Measurements from ENCODE around the gene REG4.

The REG4 gene

DNA sequence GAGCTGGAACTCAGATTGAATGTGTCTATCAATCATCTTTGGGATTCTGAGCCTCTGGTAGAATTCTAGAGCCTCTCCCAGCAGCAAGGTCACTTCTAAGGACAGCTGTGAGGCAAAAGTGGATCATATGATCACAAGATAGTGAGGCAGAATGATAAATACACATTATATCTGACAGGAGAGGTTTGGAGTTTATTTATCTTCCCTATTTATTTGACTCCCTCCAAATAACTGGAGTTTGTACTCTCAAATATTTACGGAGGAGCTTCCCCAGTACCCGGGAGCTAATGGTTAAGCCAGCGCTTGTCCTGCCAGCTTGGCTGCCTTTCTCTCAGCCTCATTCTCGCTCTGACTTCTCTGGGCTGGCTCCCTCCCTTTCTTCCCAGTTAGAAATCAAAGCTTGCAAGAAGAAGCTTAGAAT, 44.9 kb downstream of the REG4 start:
- Histone ChIP-seq H3K9me3 (no peaks in the 10 kb centered on the region), H3K36me3 (no peaks in the 10 kb centered on the region), H3K4me1 (no peaks in the 10 kb centered on the region), H3K27me3 (peaks cover 13% of the 10 kb centered on the region), H3K4me3 (ENCODE audit: low read depth, low read length) (no peak overlapping the region)
- TF ChIP-seq, protein P1, sequence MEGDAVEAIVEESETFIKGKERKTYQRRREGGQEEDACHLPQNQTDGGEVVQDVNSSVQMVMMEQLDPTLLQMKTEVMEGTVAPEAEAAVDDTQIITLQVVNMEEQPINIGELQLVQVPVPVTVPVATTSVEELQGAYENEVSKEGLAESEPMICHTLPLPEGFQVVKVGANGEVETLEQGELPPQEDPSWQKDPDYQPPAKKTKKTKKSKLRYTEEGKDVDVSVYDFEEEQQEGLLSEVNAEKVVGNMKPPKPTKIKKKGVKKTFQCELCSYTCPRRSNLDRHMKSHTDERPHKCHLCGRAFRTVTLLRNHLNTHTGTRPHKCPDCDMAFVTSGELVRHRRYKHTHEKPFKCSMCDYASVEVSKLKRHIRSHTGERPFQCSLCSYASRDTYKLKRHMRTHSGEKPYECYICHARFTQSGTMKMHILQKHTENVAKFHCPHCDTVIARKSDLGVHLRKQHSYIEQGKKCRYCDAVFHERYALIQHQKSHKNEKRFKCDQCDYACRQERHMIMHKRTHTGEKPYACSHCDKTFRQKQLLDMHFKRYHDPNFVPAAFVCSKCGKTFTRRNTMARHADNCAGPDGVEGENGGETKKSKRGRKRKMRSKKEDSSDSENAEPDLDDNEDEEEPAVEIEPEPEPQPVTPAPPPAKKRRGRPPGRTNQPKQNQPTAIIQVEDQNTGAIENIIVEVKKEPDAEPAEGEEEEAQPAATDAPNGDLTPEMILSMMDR (IDR thresholded peaks at IDR 0.05; ENCODE audit: low read depth, low read length): no peak
- no peak for DNase-seq

DNA sequence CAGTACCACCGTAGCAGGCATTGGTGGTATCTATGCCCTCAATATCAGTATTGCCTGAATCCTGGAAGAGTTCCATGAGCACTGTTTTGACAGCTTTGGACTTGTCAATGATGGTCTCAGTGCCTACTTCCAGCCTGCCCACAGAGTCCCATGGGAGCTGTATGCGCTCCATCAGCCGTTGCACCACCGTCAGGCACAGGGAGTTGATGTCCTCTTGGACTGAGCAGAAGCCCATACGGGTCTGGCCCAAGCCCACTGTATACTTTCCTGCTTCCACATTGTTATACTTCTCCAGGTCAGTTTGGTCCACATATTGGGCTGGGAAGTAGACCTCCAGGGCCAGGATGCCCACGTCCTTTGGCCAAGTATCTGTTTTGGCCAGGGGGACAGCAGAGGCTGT, 47.0 kb downstream of the REG4 start:
- H3K36me3 ChIP-seq: no peaks in the 10 kb centered on the region
- TF ChIP-seq, protein P1 (IDR thresholded peaks at IDR 0.05; ENCODE audit: low read depth, low read length): no peak
- H3K27me3 ChIP-seq: peaks cover 13% of the 10 kb centered on the region
- H3K4me1 ChIP-seq: no peaks in the 10 kb centered on the region
- DNase-seq: no peak
- H3K9me3 ChIP-seq: no peaks in the 10 kb centered on the region
- H3K4me3 ChIP-seq (ENCODE audit: low read depth, low read length): no peak overlapping the region

DNA sequence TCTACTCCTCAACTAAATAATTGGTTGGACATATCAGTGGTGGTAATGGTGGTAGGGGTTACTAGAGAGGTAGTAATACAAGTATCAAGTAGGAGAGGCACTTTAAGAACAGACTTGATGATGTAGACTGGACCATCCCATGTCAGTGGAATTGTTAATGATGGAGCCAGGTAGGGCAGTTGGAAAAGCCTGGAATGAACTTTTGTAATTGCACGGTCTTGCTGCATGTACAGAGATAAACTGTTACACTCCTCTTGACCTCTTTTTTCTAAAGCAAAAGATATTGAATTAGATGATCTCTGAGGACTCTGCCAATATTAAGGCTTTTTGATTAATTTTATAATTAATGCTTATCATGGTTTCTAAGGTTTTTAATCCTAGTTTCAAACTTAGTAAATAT, 48.3 kb downstream of the REG4 start:
- H3K36me3 ChIP-seq: no peaks in the 10 kb centered on the region
- DNase-seq: no peak
- H3K27me3 ChIP-seq: peaks cover 13% of the 10 kb centered on the region
- TF ChIP-seq, protein P1 (IDR thresholded peaks at IDR 0.05; ENCODE audit: low read depth, low read length): no peak
- H3K4me1 ChIP-seq: no peaks in the 10 kb centered on the region
- no peaks in the 10 kb centered on the region for H3K9me3 ChIP-seq
- H3K4me3 ChIP-seq (ENCODE audit: low read depth, low read length): no peak overlapping the region

DNA sequence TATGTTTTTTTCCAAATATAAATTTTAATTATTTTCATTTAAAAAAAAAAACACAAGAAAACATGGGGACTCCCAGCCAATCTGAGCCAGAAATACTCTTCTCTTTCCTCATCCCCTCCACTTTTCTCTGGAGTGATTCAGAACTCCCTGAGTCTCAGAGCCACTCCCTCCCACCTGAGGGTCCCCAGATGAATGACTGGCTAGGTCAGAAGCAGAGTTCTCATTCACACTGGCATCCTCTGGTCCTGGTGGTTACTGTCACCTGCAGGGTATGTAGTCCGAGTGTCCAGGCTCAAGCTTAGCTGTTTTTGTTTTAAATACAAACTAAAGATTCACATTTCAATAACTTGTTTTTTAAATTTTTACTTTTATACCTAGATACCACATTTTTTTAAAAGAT, 48.9 kb downstream of the REG4 start:
- Histone ChIP-seq H3K27me3 (peaks cover 13% of the 10 kb centered on the region), H3K4me1 (no peaks in the 10 kb centered on the region), H3K4me3 (ENCODE audit: low read depth, low read length) (no peak overlapping the region), H3K9me3 (no peaks in the 10 kb centered on the region), H3K36me3 (no peaks in the 10 kb centered on the region)
- DNase-seq: no peak
- TF ChIP-seq, protein P1 (IDR thresholded peaks at IDR 0.05; ENCODE audit: low read depth, low read length): no peak

DNA sequence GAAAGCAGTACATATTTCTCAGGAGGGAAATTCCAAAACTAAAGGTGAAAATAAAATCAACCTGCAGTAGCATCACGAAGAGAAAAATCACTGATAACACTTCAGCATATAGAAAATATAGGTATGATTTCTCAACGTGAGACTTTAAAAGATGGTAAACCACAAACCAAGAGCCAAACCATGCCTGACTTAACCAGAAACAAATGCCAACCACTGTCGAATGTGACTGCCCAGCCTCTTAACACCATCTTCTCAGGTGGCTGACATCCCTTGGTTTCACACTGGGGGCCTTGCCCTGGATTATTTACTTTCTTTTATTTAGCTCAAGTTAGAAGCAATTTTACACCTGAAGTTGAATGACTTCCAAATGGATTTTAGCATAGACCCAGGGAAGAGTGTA, 52.7 kb downstream of the REG4 start:
- Histone ChIP-seq H3K36me3 (no peaks in the 10 kb centered on the region), H3K27me3 (peaks cover 6% of the 10 kb centered on the region), H3K4me1 (no peaks in the 10 kb centered on the region), H3K4me3 (ENCODE audit: low read depth, low read length) (no peak overlapping the region), H3K9me3 (no peaks in the 10 kb centered on the region)
- DNase-seq: no peak
- TF ChIP-seq, protein P1 (IDR thresholded peaks at IDR 0.05; ENCODE audit: low read depth, low read length): no peak

DNA sequence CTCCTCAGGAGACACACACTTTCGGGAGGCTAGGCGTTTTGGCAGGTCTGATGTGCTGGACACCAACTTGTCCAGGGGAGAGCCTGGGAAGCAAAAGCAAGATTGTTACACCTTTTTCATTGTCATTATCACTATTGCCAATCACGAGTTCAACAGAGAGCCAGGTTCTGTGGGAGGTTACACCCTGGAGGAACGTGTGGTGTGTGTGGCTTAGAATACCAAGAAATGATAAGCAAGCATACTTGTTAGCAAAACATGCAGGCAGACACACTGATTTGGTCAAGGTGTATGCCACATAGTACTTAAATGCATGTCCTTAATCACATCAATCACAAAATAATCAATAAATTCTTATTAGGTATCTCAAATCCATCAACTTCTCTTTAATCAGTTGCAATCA, 58.7 kb downstream of the REG4 start:
- no peak for DNase-seq
- no peaks in the 10 kb centered on the region for H3K9me3 ChIP-seq
- H3K36me3 ChIP-seq: no peaks in the 10 kb centered on the region
- no peaks in the 10 kb centered on the region for H3K4me1 ChIP-seq
- H3K27me3 ChIP-seq: peaks cover 26% of the 10 kb centered on the region
- H3K4me3 ChIP-seq (ENCODE audit: low read depth, low read length): no peak overlapping the region
- TF ChIP-seq, protein P1 (IDR thresholded peaks at IDR 0.05; ENCODE audit: low read depth, low read length): no peak
